Ishikawa (cell line): ENCODE results near the gene DAGLB.

Experiments
- CREB1 ChIP-seq: IDR thresholded peaks from 2 replicates; pipeline ENCODE4 v1.6.1; 2012; ENCODE audit warnings: low read depth
- EP300 ChIP-seq: IDR thresholded peaks from 2 replicates; pipeline ENCODE4 v1.6.1; 2012; ENCODE audit warnings: borderline replicate concordance
- TF ChIP-seq, protein P1 (sequence below): IDR thresholded peaks from 2 replicates; pipeline ENCODE4 v1.6.1; 2012; ENCODE audit warnings: low read depth, mild to moderate bottlenecking

DNA sequence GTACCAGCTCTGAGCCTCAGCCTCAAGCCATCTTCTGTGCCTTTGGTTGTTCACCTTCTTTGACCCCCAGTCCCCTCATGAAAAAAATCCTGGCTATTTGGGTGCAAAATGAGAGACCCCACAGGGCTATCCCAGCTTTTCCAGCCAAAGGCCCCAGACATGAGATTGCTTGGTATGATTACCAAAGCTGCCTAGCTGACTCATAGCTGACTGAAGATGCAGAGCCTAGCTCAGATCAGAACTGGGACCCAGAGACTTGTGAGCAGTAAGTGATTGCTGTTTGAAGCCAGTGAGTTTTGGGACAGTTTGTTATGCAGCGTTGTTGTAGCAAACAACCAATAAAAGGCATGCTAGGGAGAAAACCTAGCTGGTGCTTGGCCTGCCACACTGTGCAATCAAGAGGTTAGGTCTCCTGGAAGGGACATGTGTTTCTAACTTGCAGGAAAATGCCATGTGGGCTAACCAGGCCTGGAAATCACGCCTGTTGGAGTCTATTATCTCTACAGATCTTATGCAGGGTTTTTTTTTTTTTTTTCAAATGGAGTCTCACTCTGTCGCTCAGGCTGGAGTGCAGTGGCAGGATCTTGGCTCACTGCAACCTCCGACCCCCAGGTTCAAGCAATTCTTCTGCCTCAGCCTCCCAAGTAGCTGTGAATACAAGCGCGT is 48.0 kb upstream of the DAGLB start:
- TF ChIP-seq, protein P1, sequence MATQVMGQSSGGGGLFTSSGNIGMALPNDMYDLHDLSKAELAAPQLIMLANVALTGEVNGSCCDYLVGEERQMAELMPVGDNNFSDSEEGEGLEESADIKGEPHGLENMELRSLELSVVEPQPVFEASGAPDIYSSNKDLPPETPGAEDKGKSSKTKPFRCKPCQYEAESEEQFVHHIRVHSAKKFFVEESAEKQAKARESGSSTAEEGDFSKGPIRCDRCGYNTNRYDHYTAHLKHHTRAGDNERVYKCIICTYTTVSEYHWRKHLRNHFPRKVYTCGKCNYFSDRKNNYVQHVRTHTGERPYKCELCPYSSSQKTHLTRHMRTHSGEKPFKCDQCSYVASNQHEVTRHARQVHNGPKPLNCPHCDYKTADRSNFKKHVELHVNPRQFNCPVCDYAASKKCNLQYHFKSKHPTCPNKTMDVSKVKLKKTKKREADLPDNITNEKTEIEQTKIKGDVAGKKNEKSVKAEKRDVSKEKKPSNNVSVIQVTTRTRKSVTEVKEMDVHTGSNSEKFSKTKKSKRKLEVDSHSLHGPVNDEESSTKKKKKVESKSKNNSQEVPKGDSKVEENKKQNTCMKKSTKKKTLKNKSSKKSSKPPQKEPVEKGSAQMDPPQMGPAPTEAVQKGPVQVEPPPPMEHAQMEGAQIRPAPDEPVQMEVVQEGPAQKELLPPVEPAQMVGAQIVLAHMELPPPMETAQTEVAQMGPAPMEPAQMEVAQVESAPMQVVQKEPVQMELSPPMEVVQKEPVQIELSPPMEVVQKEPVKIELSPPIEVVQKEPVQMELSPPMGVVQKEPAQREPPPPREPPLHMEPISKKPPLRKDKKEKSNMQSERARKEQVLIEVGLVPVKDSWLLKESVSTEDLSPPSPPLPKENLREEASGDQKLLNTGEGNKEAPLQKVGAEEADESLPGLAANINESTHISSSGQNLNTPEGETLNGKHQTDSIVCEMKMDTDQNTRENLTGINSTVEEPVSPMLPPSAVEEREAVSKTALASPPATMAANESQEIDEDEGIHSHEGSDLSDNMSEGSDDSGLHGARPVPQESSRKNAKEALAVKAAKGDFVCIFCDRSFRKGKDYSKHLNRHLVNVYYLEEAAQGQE: no peak
- TF ChIP-seq CREB1: no peak
- TF ChIP-seq EP300: no peak
